ENCODE data around the gene PTGER3.

PTGER3 gene

DNA sequence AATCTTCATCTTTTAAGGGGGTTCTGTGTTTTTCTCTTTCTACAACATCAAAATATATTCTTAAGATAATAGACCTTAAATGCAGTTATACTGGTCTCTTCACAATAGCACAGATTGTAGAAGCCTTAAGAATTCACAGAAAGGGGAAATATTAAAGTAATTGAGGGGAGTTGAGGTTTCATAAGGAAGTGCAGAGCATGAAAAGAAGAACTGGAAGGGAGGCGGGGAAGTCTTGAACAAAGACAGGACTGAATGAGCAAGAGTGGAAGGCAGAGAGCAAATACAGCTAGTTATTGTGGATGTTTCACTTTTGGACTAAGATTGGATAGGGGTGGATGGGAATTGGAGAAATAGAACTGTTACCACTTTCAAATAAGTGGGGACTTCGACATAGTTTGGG is 67.7 kb downstream of the PTGER3 start:
- no peak for DNase-seq
- Histone ChIP-seq H4K91ac (ENCODE audit: low read length) (no peak overlapping the region), H3K27me3 (ENCODE audit: control insufficient read depth in 1 of 2, insufficient read depth in 1 of 2, low read length in 2 of 2) (no peaks in the 10 kb centered on the region), H3K4me1 (ENCODE audit: control insufficient read depth, insufficient read depth, low read depth, low read length) (no peaks in the 10 kb centered on the region), H3K4me2 (ENCODE audit: low read length, poor library complexity, severe bottlenecking) (no peak overlapping the region), H3K9me3 (ENCODE audit: control insufficient read depth, low read length) (no peaks in the 10 kb centered on the region), H3K14ac (ENCODE audit: low read length in 2 of 2) (no peak overlapping the region), H4K8ac (ENCODE audit: low read length) (no peak overlapping the region), H3K27ac (ENCODE audit: low read length, poor library complexity, severe bottlenecking) (no peak overlapping the region), H3K4ac (ENCODE audit: low read depth in 1 of 2, low read length in 2 of 2) (no peak overlapping the region), H2AK5ac (ENCODE audit: low read length, severe bottlenecking) (no peak overlapping the region), H2BK120ac (ENCODE audit: low read depth, low read length) (no peak overlapping the region), H3K79me1 (replicated peaks; ENCODE audit: low read length, poor library complexity, severe bottlenecking) (no peaks in the 10 kb centered on the region), H2BK12ac (ENCODE audit: low read length in 2 of 2) (no peak overlapping the region), H3K23ac (ENCODE audit: low read length in 2 of 2) (no peak overlapping the region), H3K18ac (ENCODE audit: low read depth in 1 of 2, low read length in 2 of 2) (no peak overlapping the region), H3K9ac (ENCODE audit: low read length) (no peak overlapping the region), H2BK5ac (ENCODE audit: low read depth, low read length, poor library complexity, severe bottlenecking) (no peak overlapping the region), H2BK15ac (ENCODE audit: low read depth, poor library complexity, severe bottlenecking) (no peak overlapping the region), H3K4me3 (ENCODE audit: insufficient read depth in 1 of 2, low read depth in 1 of 2, low read length in 2 of 2) (no peak overlapping the region), H2AFZ (ENCODE audit: low read depth, low read length) (no peak overlapping the region), H3K36me3 (ENCODE audit: control insufficient read depth in 1 of 2, insufficient read depth in 2 of 2, low read depth in 1 of 2, low read length in 2 of 2) (no peaks in the 10 kb centered on the region)
- 67% methylated on average over 2 of the region's 2 CpGs for WGBS

DNA sequence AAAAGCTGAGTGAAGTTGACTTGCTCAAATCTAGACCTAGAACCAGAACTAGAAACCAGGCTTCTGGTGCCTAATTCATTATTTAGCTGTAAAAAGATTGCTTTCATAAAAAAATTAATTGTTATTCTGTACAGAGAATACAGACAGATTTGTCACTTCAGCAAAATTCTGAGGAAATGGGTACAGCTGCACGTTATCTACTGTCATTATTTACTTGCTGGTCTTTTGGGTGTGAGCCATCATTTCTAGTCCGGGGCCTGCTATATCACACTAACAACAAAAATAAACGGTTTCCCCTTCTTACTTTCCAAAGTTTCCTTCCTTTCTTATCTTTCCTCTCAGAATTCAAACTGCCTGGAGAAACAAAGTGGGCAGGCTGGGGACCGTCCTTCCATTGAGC is 68.3 kb downstream of the PTGER3 start:
- Histone ChIP-seq H2BK15ac (ENCODE audit: low read depth, poor library complexity, severe bottlenecking) (no peak overlapping the region), H3K79me1 (replicated peaks; ENCODE audit: low read length, poor library complexity, severe bottlenecking) (no peaks in the 10 kb centered on the region), H3K4me3 (ENCODE audit: insufficient read depth in 1 of 2, low read depth in 1 of 2, low read length in 2 of 2) (no peak overlapping the region), H3K14ac (ENCODE audit: low read length in 2 of 2) (no peak overlapping the region), H4K8ac (ENCODE audit: low read length) (no peak overlapping the region), H3K27me3 (ENCODE audit: control insufficient read depth in 1 of 2, insufficient read depth in 1 of 2, low read length in 2 of 2) (no peaks in the 10 kb centered on the region), H2BK120ac (ENCODE audit: low read depth, low read length) (no peak overlapping the region), H3K4me2 (ENCODE audit: low read length, poor library complexity, severe bottlenecking) (no peak overlapping the region), H2AFZ (ENCODE audit: low read depth, low read length) (no peak overlapping the region), H3K36me3 (ENCODE audit: control insufficient read depth in 1 of 2, insufficient read depth in 2 of 2, low read depth in 1 of 2, low read length in 2 of 2) (no peaks in the 10 kb centered on the region), H3K23ac (ENCODE audit: low read length in 2 of 2) (no peak overlapping the region), H3K4ac (ENCODE audit: low read depth in 1 of 2, low read length in 2 of 2) (no peak overlapping the region), H2BK5ac (ENCODE audit: low read depth, low read length, poor library complexity, severe bottlenecking) (no peak overlapping the region), H2BK12ac (ENCODE audit: low read length in 2 of 2) (no peak overlapping the region), H4K91ac (ENCODE audit: low read length) (no peak overlapping the region), H2AK5ac (ENCODE audit: low read length, severe bottlenecking) (no peak overlapping the region), H3K18ac (ENCODE audit: low read depth in 1 of 2, low read length in 2 of 2) (no peak overlapping the region), H3K27ac (ENCODE audit: low read length, poor library complexity, severe bottlenecking) (no peak overlapping the region), H3K9me3 (ENCODE audit: control insufficient read depth, low read length) (no peaks in the 10 kb centered on the region), H3K4me1 (ENCODE audit: control insufficient read depth, insufficient read depth, low read depth, low read length) (no peaks in the 10 kb centered on the region), H3K9ac (ENCODE audit: low read length) (no peak overlapping the region)
- 72% methylated on average over 4 of the region's 4 CpGs for WGBS
- DNase-seq, result no peak

DNA sequence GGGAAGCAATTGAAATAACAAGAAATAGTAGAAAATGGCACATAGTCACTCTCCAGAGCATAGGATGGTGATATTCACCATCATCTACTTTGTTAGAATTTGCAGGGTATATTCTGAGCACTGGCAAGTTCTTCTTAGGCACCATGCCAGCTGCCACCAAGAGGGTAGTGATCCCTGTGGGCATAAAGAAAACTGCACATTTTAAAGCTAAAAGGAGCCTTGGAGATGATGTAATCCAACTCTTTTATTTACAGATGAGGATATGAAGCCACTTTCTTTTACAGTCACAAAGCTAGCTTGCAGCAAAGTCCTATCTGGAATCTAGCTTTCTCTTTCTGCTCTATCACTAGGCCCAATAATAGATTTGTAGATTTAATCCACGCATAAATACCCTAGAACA is 69.0 kb downstream of the PTGER3 start:
- H2BK5ac ChIP-seq (ENCODE audit: low read depth, low read length, poor library complexity, severe bottlenecking), result no peak overlapping the region
- no peak overlapping the region for H3K4ac ChIP-seq (ENCODE audit: low read depth in 1 of 2, low read length in 2 of 2)
- no peak overlapping the region for H4K91ac ChIP-seq (ENCODE audit: low read length)
- no peak overlapping the region for H4K8ac ChIP-seq (ENCODE audit: low read length)
- H3K79me1 ChIP-seq (replicated peaks; ENCODE audit: low read length, poor library complexity, severe bottlenecking), result no peaks in the 10 kb centered on the region
- H3K18ac ChIP-seq (ENCODE audit: low read depth in 1 of 2, low read length in 2 of 2), result no peak overlapping the region
- no peak overlapping the region for H2AFZ ChIP-seq (ENCODE audit: low read depth, low read length)
- H3K4me2 ChIP-seq (ENCODE audit: low read length, poor library complexity, severe bottlenecking), result no peak overlapping the region
- H2AK5ac ChIP-seq (ENCODE audit: low read length, severe bottlenecking), result no peak overlapping the region
- H3K4me1 ChIP-seq (ENCODE audit: control insufficient read depth, insufficient read depth, low read depth, low read length), result no peaks in the 10 kb centered on the region
- H2BK12ac ChIP-seq (ENCODE audit: low read length in 2 of 2), result no peak overlapping the region
- H3K14ac ChIP-seq (ENCODE audit: low read length in 2 of 2), result no peak overlapping the region
- no peak overlapping the region for H2BK120ac ChIP-seq (ENCODE audit: low read depth, low read length)
- H3K4me3 ChIP-seq (ENCODE audit: insufficient read depth in 1 of 2, low read depth in 1 of 2, low read length in 2 of 2), result no peak overlapping the region
- no peak overlapping the region for H3K27ac ChIP-seq (ENCODE audit: low read length, poor library complexity, severe bottlenecking)
- no peaks in the 10 kb centered on the region for H3K9me3 ChIP-seq (ENCODE audit: control insufficient read depth, low read length)
- H2BK15ac ChIP-seq (ENCODE audit: low read depth, poor library complexity, severe bottlenecking), result no peak overlapping the region
- H3K23ac ChIP-seq (ENCODE audit: low read length in 2 of 2), result no peak overlapping the region
- WGBS, result no CpG with 5 or more reads among the region's 1 CpG
- DNase-seq, result no peak
- H3K27me3 ChIP-seq (ENCODE audit: control insufficient read depth in 1 of 2, insufficient read depth in 1 of 2, low read length in 2 of 2), result no peaks in the 10 kb centered on the region
- no peaks in the 10 kb centered on the region for H3K36me3 ChIP-seq (ENCODE audit: control insufficient read depth in 1 of 2, insufficient read depth in 2 of 2, low read depth in 1 of 2, low read length in 2 of 2)
- H3K9ac ChIP-seq (ENCODE audit: low read length), result no peak overlapping the region

DNA sequence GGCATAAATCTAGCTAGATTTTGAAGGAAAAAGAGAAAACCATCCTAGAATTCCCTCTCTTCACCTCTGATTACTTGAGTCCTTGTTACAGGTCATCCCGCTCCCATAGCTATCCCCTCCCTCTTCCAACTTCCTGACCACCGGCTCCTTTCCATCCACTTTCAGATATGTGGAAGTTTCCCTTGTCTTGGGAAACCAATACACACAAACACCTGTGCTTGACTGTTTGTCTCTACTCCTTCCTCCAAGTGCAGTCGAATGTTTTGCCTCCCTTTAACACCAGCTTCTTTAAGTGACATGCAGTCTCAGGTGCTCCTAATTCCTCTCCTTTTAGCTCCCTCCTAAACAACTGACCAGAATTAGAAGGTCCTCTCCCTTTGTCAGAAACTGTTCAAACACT is 70.0 kb downstream of the PTGER3 start:
- no peak overlapping the region for H4K8ac ChIP-seq (ENCODE audit: low read length)
- H2AFZ ChIP-seq (ENCODE audit: low read depth, low read length), result no peak overlapping the region
- H2AK5ac ChIP-seq (ENCODE audit: low read length, severe bottlenecking), result no peak overlapping the region
- no peak overlapping the region for H3K23ac ChIP-seq (ENCODE audit: low read length in 2 of 2)
- no peaks in the 10 kb centered on the region for H3K27me3 ChIP-seq (ENCODE audit: control insufficient read depth in 1 of 2, insufficient read depth in 1 of 2, low read length in 2 of 2)
- no peaks in the 10 kb centered on the region for H3K79me1 ChIP-seq (replicated peaks; ENCODE audit: low read length, poor library complexity, severe bottlenecking)
- H3K9ac ChIP-seq (ENCODE audit: low read length), result no peak overlapping the region
- H3K4me1 ChIP-seq (ENCODE audit: control insufficient read depth, insufficient read depth, low read depth, low read length), result no peaks in the 10 kb centered on the region
- H3K9me3 ChIP-seq (ENCODE audit: control insufficient read depth, low read length), result no peaks in the 10 kb centered on the region
- H3K14ac ChIP-seq (ENCODE audit: low read length in 2 of 2), result no peak overlapping the region
- H2BK120ac ChIP-seq (ENCODE audit: low read depth, low read length), result no peak overlapping the region
- no peak overlapping the region for H3K4me2 ChIP-seq (ENCODE audit: low read length, poor library complexity, severe bottlenecking)
- H2BK15ac ChIP-seq (ENCODE audit: low read depth, poor library complexity, severe bottlenecking), result no peak overlapping the region
- DNase-seq, result no peak
- no peak overlapping the region for H2BK12ac ChIP-seq (ENCODE audit: low read length in 2 of 2)
- H3K18ac ChIP-seq (ENCODE audit: low read depth in 1 of 2, low read length in 2 of 2), result no peak overlapping the region
- H4K91ac ChIP-seq (ENCODE audit: low read length), result no peak overlapping the region
- H3K4me3 ChIP-seq (ENCODE audit: insufficient read depth in 1 of 2, low read depth in 1 of 2, low read length in 2 of 2), result no peak overlapping the region
- no peak overlapping the region for H2BK5ac ChIP-seq (ENCODE audit: low read depth, low read length, poor library complexity, severe bottlenecking)
- no peak overlapping the region for H3K4ac ChIP-seq (ENCODE audit: low read depth in 1 of 2, low read length in 2 of 2)
- H3K36me3 ChIP-seq (ENCODE audit: control insufficient read depth in 1 of 2, insufficient read depth in 2 of 2, low read depth in 1 of 2, low read length in 2 of 2), result no peaks in the 10 kb centered on the region
- 68% methylated on average over 3 of the region's 3 CpGs for WGBS
- H3K27ac ChIP-seq (ENCODE audit: low read length, poor library complexity, severe bottlenecking), result no peak overlapping the region

Data from mesenchymal stem cell (in vitro differentiated cells and primary cell).